HepG2 (cell line): Measurements from ENCODE around the gene LDLRAD4. TPM values are rescaled to one million over a fixed set of nuclear protein-coding genes. Genes with fewer than 3 reads are reported as not detected.

Source experiments
- ATAC-seq: fragments of 200-7000 bp; cut with Tn5 transposase; 3 replicates; pipeline ENCODE4 v1.9.1; 2020; ENCODE audit warnings: mild to moderate bottlenecking, moderate library complexity
- BruUV-seq: library from RNA; stranded (reverse); fragments of 400-500 nt; replicated peaks from 2 replicates; lab custom pipeline; 2021; lab: Mats Ljungman, UMichigan
- CTCF ChIA-PET: fragments of 300-600 bp; formaldehyde crosslinking; extraction: SDS; loops from one replicate; lab custom pipeline; 2021; ENCODE audit warnings: low total read pairs, inconsistent platforms, low intra/inter-chr PET ratio; lab: Yijun Ruan, JAX
- POLR2A ChIA-PET: fragments of 350-600 bp; sonication (Branson Sonifier 250); formaldehyde crosslinking; loops from one replicate; lab custom pipeline; 2020; ENCODE audit warnings: antibody characterized with exemption, inconsistent platforms; lab: Yijun Ruan, JAX
- DNase-seq: peaks from one replicate; pipeline ENCODE4 v3.0.0-alpha.2; 2015; ENCODE audit warnings: low spot score
- FAIRE-seq: peaks from 3 replicates; lab custom pipeline; 2011; peaks lifted over from hg19 to GRCh38; lab: Jason Lieb, UNC
- H2AFZ ChIP-seq: one replicate; pipeline ENCODE4 v1.6.1; 2011; ENCODE audit warnings: low read length, inconsistent platforms
- H3K27ac ChIP-seq: fragments of 300-600 bp; 3 replicates; pipeline ENCODE4 v1.8.0; 2011; ENCODE audit warnings: mixed run types, mild to moderate bottlenecking, mixed read lengths, low read length, inconsistent platforms; ENCODE audit not compliant: insufficient read depth; ENCODE audit errors: extremely low read length
- H3K27me3 ChIP-seq, 2 experiments: fragments of 200-600 bp in 1 of 2; 2 replicates in 1 of 2; 3 replicates in 1 of 2; pipeline versions ENCODE4 v1.6.0 to v1.8.0; 2011; ENCODE audit warnings: low read length in 2 of 2, mild to moderate bottlenecking in 2 of 2, moderate library complexity in 2 of 2, inconsistent platforms in 1 of 2; ENCODE audit not compliant: insufficient read depth in 2 of 2, control insufficient read depth in 1 of 2
- H3K36me3 ChIP-seq, 2 experiments: fragments of 200-600 bp in 1 of 2; replicated peaks in 1 of 2; 2 replicates in 1 of 2; 3 replicates in 1 of 2; pipeline versions ENCODE4 v1.5.1 to v1.8.0; 2011; ENCODE audit warnings: low read length in 2 of 2, inconsistent platforms in 1 of 2; ENCODE audit not compliant: insufficient read depth in 2 of 2, control insufficient read depth in 1 of 2
- H3K4me1 ChIP-seq: 2 replicates; pipeline ENCODE4 v1.5.1; 2012; ENCODE audit warnings: low read length, inconsistent platforms; ENCODE audit not compliant: insufficient read depth
- H3K4me2 ChIP-seq: 2 replicates; pipeline ENCODE4 v1.6.0; 2011; ENCODE audit warnings: low read depth, low read length, inconsistent platforms
- H3K4me3 ChIP-seq, 3 experiments: fragments of 200-600 bp in 1 of 3; sonication (generic), shearing (Covaris generic) in 1 of 3; replicated peaks in 1 of 3; 2 replicates each; pipeline ENCODE4 v1.5.1; 2011 to 2016; ENCODE audit warnings: low read length in 3 of 3, inconsistent platforms in 2 of 3, low read depth in 2 of 3, mild to moderate bottlenecking in 2 of 3, control low read depth in 1 of 3, mixed read lengths in 1 of 3; ENCODE audit not compliant: insufficient read depth in 1 of 3
- H3K79me2 ChIP-seq: one replicate; pipeline ENCODE4 v1.6.1; 2011; ENCODE audit warnings: low read length, inconsistent platforms; ENCODE audit not compliant: insufficient read depth
- H3K9ac ChIP-seq: 2 replicates; pipeline ENCODE4 v1.6.0; 2011; ENCODE audit warnings: mild to moderate bottlenecking, low read depth, low read length, inconsistent platforms; ENCODE audit not compliant: insufficient read depth
- H3K9me3 ChIP-seq: 2 replicates; pipeline ENCODE4 v1.5.1; 2012; ENCODE audit warnings: mild to moderate bottlenecking, low read length
- H4K20me1 ChIP-seq: 2 replicates; pipeline ENCODE4 v1.6.0; 2011; ENCODE audit warnings: inconsistent platforms, mild to moderate bottlenecking, low read length, moderate library complexity; ENCODE audit not compliant: insufficient read depth
- ELF3 ChIP-seq: IDR thresholded peaks from 2 replicates; pipeline ENCODE4 v1.6.1; 2016; ENCODE audit warnings: missing genetic modification reagents, missing compliant biosample characterization
- GATA4 ChIP-seq: sonication (generic); IDR thresholded peaks from 2 replicates; pipeline ENCODE4 v1.6.1; 2016; ENCODE audit warnings: antibody characterized with exemption, low read depth, borderline replicate concordance
- GLI4 ChIP-seq: sonication (generic); formaldehyde crosslinking; IDR thresholded peaks from 2 replicates; pipeline ENCODE4 v1.5.1; 2020; ENCODE audit warnings: missing genetic modification reagents, mild to moderate bottlenecking, moderate library complexity, borderline replicate concordance
- GTF2F1 ChIP-seq: fragments of 150-350 bp; IDR thresholded peaks from 2 replicates; pipeline ENCODE4 v1.6.1; 2014; ENCODE audit warnings: low read length
- MAFK ChIP-seq, 2 experiments: IDR thresholded peaks in 1 of 2; conservative IDR thresholded peaks in 1 of 2; 2 replicates each; pipeline ENCODE4 v1.6.1; 2011; ENCODE audit warnings: improper control_type of control experiment in 2 of 2, low read length in 2 of 2
- MYNN ChIP-seq: sonication (generic); formaldehyde crosslinking; IDR thresholded peaks from 2 replicates; pipeline ENCODE4 v1.4.0; 2020; ENCODE audit warnings: mild to moderate bottlenecking, low read depth, missing genetic modification reagents
- PPARG ChIP-seq: conservative IDR thresholded peaks from 2 replicates; pipeline ENCODE4 v1.6.1; 2016; ENCODE audit warnings: missing biosample characterization, missing genetic modification reagents
- PRPF4 ChIP-seq: fragments of 200-400 bp; formaldehyde crosslinking; IDR thresholded peaks from 2 replicates; pipeline ENCODE4 v1.6.1; 2016; ENCODE audit warnings: low read length, low read depth; ENCODE audit not compliant: poor library complexity, severe bottlenecking
- REPIN1 ChIP-seq: sonication (generic); formaldehyde crosslinking; IDR thresholded peaks from 2 replicates; pipeline ENCODE4 v1.8.0; 2022; ENCODE audit warnings: missing genetic modification reagents, low read depth, mild to moderate bottlenecking, borderline replicate concordance
- SMAD3 ChIP-seq: sonication (generic); formaldehyde crosslinking; IDR thresholded peaks from 2 replicates; pipeline ENCODE4 v1.4.0; 2020; ENCODE audit warnings: missing genetic modification reagents
- XBP1 ChIP-seq: sonication (generic); formaldehyde crosslinking; IDR thresholded peaks from 2 replicates; pipeline ENCODE4 v1.5.0; 2020; ENCODE audit warnings: missing genetic modification reagents
- ZNF674 ChIP-seq: sonication (generic); formaldehyde crosslinking; IDR thresholded peaks from 2 replicates; pipeline ENCODE4 v1.5.0; 2020; ENCODE audit warnings: low read depth, mild to moderate bottlenecking, missing genetic modification reagents
- ZNF776 ChIP-seq: sonication (generic); formaldehyde crosslinking; IDR thresholded peaks from 2 replicates; pipeline ENCODE4 v1.4.0; 2020; ENCODE audit warnings: mild to moderate bottlenecking, missing genetic modification reagents
- ZNF83 ChIP-seq: sonication (generic); formaldehyde crosslinking; IDR thresholded peaks from 2 replicates; pipeline ENCODE4 v1.4.0; 2020; ENCODE audit warnings: missing genetic modification reagents, mild to moderate bottlenecking, borderline replicate concordance
- WGBS: methylation state at CpG from one replicate; pipeline ENCODE4 v1.1.6; 2017; ENCODE audit warnings: low lambda C conversion rate; 5-methylcytosine and 5-hydroxymethylcytosine counted together
- in situ Hi-C: cut with HindIII; loops from 2 replicates; pipeline ENCODE4 v1.10.0; 2017; ENCODE audit warnings: low pct_unique_long_range_greater_than_20kb; ENCODE audit not compliant: extremely low pct_ligation_motif_present
- intact Hi-C: fragments of 100-400 bp; cut with micrococcal nuclease; formaldehyde crosslinking; loops from one replicate; pipeline ENCODE4 v1.10.0; 2022; ENCODE audit not compliant: unreplicated experiment
- polyA plus RNA-seq, 8 experiments: library from polyadenylated mRNA; depleted of rRNA in 3 of 8; stranded (reverse) in 7 of 8; unstranded in 1 of 8; fragments of >200 nt; fragmentation: Illumina TruSeq in 4 of 8; extraction: Trizol in 4 of 8; gene quantifications; 2 replicates each; pipeline versions ENCODE4 v1.2.1 to v1.2.3, GENCODE V29; 2011 to 2016; ENCODE audit warnings: low read depth in 4 of 8, missing spikeins in 1 of 8, mixed read lengths in 1 of 8; ENCODE audit not compliant: insufficient read depth in 1 of 8
- total RNA-seq, 5 experiments: library from RNA; depleted of rRNA; stranded (reverse); fragments of >200 nt; fragmentation: Illumina TruSeq; extraction: Trizol; gene quantifications; 2 replicates each; pipeline ENCODE4 v1.2.3, GENCODE V29; 2016; ENCODE audit warnings: low read depth in 1 of 5
- TF ChIP-seq, protein P1 (sequence below): sonication (generic); formaldehyde crosslinking; IDR thresholded peaks from 2 replicates; pipeline ENCODE4 v1.5.0; 2020; ENCODE audit warnings: missing genetic modification reagents
- TF ChIP-seq, protein P2 (sequence below): IDR thresholded peaks from 2 replicates; pipeline ENCODE4 v1.6.1; 2016
- TF ChIP-seq, protein P3 (sequence below): sonication (generic); formaldehyde crosslinking; IDR thresholded peaks from 2 replicates; pipeline ENCODE4 v1.8.0; 2022; ENCODE audit warnings: mild to moderate bottlenecking, missing genetic modification reagents, moderate library complexity
- TF ChIP-seq, protein P4 (sequence below): sonication (generic); formaldehyde crosslinking; IDR thresholded peaks from 2 replicates; pipeline ENCODE4 v1.4.0; 2020; ENCODE audit warnings: missing genetic modification reagents
- TF ChIP-seq, protein P5 (sequence below), 2 experiments: sonication (generic) in 1 of 2; formaldehyde crosslinking in 1 of 2; IDR thresholded peaks; 2 replicates each; pipeline versions ENCODE4 v1.4.0 to v1.6.1; 2018 to 2020; ENCODE audit warnings: missing genetic modification reagents in 2 of 2, borderline replicate concordance in 1 of 2, low read depth in 1 of 2, mild to moderate bottlenecking in 1 of 2, missing biosample characterization in 1 of 2

LDLRAD4 gene
- total and polyA plus RNA-seq, 2 of the 13 experiments (the other 11 are each of a cell fraction or from before 2014, with no cell fraction given) = 13.6 to 20.9 TPM

DNA sequence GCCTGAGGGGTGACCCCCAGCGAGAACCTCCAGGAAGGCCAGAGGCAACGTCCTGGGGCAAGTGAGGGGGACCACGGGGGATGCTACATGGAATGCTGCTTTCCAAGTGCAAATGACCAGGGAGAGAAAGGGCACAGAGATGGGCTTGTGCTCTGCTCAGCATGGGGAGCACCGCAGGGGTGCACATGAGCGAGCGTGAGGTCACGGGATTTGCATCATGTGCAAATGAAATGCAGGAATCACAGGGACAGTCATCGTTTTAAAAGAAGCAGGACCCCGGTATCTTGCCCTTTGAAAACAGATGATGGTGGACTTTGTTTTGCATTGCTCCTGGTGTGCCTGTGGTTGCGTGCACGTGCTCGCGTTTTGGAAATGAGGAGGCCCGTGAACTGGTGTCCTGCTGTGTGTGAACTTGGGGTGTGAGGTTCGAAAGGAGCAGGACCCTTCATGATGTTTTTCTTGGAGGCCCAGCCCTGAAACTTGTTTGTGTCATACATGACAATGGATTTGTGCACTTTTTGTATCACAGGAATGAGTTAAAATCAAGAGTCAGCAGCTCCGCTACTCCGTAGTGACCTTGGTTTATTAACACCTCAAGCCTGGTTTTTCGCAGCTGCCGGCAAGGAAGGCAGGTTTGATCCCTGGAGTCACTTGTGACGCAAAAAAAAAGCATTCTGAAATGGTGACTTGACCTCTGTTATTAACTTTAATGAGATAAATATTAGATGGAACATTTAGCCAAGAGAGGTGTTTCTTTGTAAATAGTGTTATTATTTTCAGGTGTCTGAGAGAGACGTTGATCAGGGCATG lies 234.5 kb downstream of the LDLRAD4 start:
- H3K4me2 ChIP-seq = no peak overlapping the region
- H3K9me3 ChIP-seq = no peaks in the 10 kb centered on the region
- FAIRE-seq = no peak
- no TSS peak for BruUV-seq
- no peak overlapping the region for H3K9ac ChIP-seq
- DNase-seq = no peak
- no peaks in the 10 kb centered on the region for H3K79me2 ChIP-seq
- H3K36me3 ChIP-seq = no peaks in the 10 kb centered on the region
- WGBS = 91% methylated on average over 21 of the region's 21 CpGs
- H3K27me3 ChIP-seq = no peaks in the 10 kb centered on the region
- POLR2A ChIA-PET = no interaction called here
- CTCF ChIA-PET = no interaction called here
- H3K4me1 ChIP-seq = no peaks in the 10 kb centered on the region
- H3K27ac ChIP-seq = no peak overlapping the region
- intact Hi-C loops = no loop called here
- H2AFZ ChIP-seq = no peak overlapping the region
- H3K4me3 ChIP-seq = no peak overlapping the region
- TF ChIP-seq, protein P1, sequence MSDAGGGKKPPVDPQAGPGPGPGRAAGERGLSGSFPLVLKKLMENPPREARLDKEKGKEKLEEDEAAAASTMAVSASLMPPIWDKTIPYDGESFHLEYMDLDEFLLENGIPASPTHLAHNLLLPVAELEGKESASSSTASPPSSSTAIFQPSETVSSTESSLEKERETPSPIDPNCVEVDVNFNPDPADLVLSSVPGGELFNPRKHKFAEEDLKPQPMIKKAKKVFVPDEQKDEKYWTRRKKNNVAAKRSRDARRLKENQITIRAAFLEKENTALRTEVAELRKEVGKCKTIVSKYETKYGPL (CRISPR knock-in tag) = no peak
- TF ChIP-seq SMAD3 (CRISPR knock-in tag) = no peak
- TF ChIP-seq, protein P2, sequence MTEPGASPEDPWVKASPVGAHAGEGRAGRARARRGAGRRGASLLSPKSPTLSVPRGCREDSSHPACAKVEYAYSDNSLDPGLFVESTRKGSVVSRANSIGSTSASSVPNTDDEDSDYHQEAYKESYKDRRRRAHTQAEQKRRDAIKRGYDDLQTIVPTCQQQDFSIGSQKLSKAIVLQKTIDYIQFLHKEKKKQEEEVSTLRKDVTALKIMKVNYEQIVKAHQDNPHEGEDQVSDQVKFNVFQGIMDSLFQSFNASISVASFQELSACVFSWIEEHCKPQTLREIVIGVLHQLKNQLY (CRISPR knock-in tag) = no peak
- no peak for TF ChIP-seq ZNF674
- TF ChIP-seq, protein P3, sequence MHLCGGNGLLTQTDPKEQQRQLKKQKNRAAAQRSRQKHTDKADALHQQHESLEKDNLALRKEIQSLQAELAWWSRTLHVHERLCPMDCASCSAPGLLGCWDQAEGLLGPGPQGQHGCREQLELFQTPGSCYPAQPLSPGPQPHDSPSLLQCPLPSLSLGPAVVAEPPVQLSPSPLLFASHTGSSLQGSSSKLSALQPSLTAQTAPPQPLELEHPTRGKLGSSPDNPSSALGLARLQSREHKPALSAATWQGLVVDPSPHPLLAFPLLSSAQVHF = no peak
- no peak for TF ChIP-seq XBP1
- no peak for TF ChIP-seq REPIN1 (CRISPR knock-in tag)
- TF ChIP-seq PPARG (CRISPR knock-in tag) = no peak
- no peak for TF ChIP-seq GATA4
- TF ChIP-seq PRPF4 = no peak
- no peak for TF ChIP-seq MYNN
- TF ChIP-seq, protein P4, sequence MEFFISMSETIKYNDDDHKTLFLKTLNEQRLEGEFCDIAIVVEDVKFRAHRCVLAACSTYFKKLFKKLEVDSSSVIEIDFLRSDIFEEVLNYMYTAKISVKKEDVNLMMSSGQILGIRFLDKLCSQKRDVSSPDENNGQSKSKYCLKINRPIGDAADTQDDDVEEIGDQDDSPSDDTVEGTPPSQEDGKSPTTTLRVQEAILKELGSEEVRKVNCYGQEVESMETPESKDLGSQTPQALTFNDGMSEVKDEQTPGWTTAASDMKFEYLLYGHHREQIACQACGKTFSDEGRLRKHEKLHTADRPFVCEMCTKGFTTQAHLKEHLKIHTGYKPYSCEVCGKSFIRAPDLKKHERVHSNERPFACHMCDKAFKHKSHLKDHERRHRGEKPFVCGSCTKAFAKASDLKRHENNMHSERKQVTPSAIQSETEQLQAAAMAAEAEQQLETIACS = no peak
- TF ChIP-seq GTF2F1 = no peak
- no peak for TF ChIP-seq ZNF83 (CRISPR knock-in tag)
- TF ChIP-seq ZNF776 = no peak
- TF ChIP-seq GLI4 (CRISPR knock-in tag) = no peak
- no peak for TF ChIP-seq ELF3 (CRISPR knock-in tag)
- TF ChIP-seq, protein P5, sequence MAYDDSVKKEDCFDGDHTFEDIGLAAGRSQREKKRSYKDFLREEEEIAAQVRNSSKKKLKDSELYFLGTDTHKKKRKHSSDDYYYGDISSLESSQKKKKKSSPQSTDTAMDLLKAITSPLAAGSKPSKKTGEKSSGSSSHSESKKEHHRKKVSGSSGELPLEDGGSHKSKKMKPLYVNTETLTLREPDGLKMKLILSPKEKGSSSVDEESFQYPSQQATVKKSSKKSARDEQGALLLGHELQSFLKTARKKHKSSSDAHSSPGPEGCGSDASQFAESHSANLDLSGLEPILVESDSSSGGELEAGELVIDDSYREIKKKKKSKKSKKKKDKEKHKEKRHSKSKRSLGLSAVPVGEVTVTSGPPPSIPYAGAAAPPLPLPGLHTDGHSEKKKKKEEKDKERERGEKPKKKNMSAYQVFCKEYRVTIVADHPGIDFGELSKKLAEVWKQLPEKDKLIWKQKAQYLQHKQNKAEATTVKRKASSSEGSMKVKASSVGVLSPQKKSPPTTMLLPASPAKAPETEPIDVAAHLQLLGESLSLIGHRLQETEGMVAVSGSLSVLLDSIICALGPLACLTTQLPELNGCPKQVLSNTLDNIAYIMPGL (CRISPR knock-in tag; IDR thresholded peaks at IDR 0.05; ENCODE audit: borderline replicate concordance in 1 of 2, low read depth in 1 of 2) = no peak
- TF ChIP-seq MAFK (conservative IDR thresholded peaks at IDR 0.05 in 1 of 2, IDR thresholded peaks at IDR 0.05 in 1 of 2; ENCODE audit: low read length in 2 of 2) = no peak
- H4K20me1 ChIP-seq = peaks cover 3% of the 10 kb centered on the region; the same call in 1 of the 2 replicates
- ATAC-seq = no peak
- in situ Hi-C loops = no loop called here
